Measurements from ENCODE around the gene PRDM10. TPM values are rescaled to one million over a fixed set of nuclear protein-coding genes. Genes with fewer than 3 reads are reported as not detected.

PRDM10 gene
- total RNA-seq, 1 donor from 2014 or later, result 15.8 TPM

DNA sequence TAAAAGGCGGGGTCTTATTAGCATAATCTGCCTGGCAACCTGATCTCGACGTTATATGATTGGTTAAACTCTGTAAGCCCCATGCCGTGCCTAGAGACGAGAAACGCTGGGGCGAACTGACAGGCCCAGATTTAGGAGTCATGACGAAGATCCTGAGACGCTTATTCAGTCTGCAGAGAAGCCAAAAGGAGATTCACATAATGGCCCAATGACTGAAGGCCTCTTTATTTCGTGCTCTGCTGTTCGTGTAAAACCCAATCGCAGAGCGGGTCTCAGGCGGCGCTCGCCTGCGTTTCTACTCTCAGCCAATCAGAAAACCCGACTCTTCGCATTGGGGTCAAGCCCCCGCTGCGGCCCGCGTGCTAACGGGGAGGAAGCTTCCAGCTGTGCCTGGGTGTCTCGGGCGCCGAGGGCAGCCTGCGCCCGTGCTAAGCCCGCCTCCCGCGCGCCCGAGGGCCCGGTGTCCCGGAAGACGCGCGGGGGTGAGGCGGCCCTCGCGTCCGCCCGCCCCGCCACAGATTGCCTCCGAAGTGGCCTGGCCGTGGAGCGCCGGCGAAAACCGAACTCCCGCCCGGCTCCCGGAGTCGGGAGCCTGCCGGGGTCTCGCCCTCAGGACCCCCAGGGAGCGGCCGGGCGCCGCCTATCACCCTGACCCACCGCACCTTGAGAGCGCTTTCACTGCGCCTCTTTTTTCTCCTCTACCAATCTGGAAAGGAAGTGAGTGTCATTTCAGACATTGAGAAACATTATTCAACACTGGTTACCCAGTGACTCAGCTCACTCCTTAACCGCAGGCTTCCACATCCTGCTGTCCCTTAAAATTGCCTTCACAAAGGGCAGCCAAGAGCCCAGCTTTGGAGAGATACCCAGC lies 446 bp upstream of the PRDM10 start:
- Mint-ChIP-seq H3K27me3 (ENCODE audit: unreplicated experiment) (peaks cover 11% of the 10 kb centered on the region), H3K36me3 (ENCODE audit: low read depth, unreplicated experiment) (peaks cover 8% of the 10 kb centered on the region), H3K27ac (ENCODE audit: unreplicated experiment) (peak overlapping the region; percentile 100), H3K9me3 (ENCODE audit: unreplicated experiment) (no peaks in the 10 kb centered on the region), H3K4me3 (ENCODE audit: unreplicated experiment) (peak overlapping the region; percentile 97), H3K4me1 (ENCODE audit: unreplicated experiment) (peaks cover 20% of the 10 kb centered on the region)
- TF ChIP-seq, protein P1, sequence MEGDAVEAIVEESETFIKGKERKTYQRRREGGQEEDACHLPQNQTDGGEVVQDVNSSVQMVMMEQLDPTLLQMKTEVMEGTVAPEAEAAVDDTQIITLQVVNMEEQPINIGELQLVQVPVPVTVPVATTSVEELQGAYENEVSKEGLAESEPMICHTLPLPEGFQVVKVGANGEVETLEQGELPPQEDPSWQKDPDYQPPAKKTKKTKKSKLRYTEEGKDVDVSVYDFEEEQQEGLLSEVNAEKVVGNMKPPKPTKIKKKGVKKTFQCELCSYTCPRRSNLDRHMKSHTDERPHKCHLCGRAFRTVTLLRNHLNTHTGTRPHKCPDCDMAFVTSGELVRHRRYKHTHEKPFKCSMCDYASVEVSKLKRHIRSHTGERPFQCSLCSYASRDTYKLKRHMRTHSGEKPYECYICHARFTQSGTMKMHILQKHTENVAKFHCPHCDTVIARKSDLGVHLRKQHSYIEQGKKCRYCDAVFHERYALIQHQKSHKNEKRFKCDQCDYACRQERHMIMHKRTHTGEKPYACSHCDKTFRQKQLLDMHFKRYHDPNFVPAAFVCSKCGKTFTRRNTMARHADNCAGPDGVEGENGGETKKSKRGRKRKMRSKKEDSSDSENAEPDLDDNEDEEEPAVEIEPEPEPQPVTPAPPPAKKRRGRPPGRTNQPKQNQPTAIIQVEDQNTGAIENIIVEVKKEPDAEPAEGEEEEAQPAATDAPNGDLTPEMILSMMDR (IDR thresholded peaks at IDR 0.05; ENCODE audit: unreplicated experiment), result no peak
- peak; percentile 87 for DNase-seq (ENCODE audit: low spot score)

DNA sequence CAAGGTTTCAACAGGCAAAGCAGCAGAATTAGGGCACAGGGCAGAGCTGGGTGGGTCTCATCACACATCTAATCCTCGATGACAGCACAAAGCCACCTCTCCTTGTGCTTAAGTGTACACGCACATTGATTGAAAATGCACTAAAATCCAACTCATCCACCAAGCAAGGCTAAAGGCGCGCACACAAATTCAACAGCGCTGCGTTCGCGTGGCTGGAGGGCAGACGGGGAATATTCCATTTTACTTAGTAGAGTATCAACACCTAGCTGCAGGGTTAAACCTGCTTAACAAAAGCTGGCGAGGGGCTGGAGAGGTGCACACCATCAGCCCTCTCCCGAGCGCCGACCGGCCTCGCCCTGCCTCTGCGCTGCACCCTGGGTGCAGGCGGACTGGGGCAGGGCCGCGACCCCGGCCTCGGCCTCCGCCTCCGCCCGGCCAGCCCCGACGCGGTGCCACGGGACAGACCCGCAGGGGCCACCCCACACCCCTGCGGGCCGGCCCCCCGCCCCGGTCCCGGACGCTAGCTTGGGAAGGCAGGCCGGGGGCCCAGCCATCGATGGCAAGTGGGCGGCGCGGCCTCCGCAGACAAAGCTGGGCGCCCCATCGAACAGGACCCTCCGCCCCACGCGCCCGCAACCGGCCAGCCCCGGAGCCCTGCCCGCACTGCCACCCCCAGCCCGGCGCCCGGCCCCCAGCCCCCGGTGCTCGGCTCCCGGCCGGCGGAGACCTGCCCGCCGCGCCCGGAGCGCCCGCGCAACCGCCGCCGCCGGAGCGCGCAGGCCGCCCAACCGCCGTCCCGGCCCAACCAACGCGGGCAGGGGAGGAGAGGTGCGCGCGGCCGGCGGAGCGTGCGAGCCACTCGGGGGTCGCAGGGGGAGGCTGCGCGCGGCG lies 929 bp downstream of the PRDM10 start:
- no peak for DNase-seq (ENCODE audit: low spot score)
- peaks cover 17% of the 10 kb centered on the region for H3K4me1 Mint-ChIP-seq (ENCODE audit: unreplicated experiment)
- TF ChIP-seq, protein P1 (IDR thresholded peaks at IDR 0.05; ENCODE audit: unreplicated experiment), result no peak

DNA sequence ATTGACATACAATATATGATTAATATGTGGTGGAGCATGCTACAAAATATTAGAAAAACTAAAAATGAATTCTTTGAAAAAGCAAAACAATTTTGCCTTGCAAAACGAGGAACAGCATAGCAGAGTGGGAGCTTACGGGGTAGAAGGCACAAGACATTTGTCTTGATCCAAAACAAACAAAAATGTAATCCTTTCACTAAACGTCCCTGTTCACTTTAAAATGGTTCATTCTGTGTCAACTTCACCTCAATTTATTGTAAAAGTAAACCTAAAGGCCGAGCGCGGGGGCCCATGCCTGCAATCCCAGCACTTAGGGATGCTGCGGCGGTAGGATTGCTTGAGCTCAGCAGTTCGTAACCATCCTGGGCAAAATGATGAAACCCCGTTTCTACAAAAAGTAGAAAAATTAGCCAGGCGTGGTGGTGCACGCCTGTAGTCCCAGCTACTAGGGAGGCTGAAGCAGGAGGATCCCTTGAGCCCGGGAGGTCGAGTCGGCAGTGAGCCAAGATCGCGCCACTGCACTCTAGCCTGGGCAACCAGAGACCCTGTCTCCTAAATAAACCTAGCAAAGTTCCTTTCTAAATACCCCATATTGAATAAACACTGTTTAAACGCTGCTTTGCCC lies 2.0 kb downstream of the PRDM10 start:
- peaks cover 18% of the 10 kb centered on the region for H3K4me1 Mint-ChIP-seq (ENCODE audit: unreplicated experiment)
- no peaks in the 10 kb centered on the region for H3K9me3 Mint-ChIP-seq (ENCODE audit: unreplicated experiment)
- no peak for DNase-seq (ENCODE audit: low spot score)
- H3K4me3 Mint-ChIP-seq (ENCODE audit: unreplicated experiment), result peak overlapping the region; percentile 97
- H3K36me3 Mint-ChIP-seq (ENCODE audit: low read depth, unreplicated experiment), result peaks cover 15% of the 10 kb centered on the region
- TF ChIP-seq, protein P1 (IDR thresholded peaks at IDR 0.05; ENCODE audit: unreplicated experiment), result no peak
- H3K27me3 Mint-ChIP-seq (ENCODE audit: unreplicated experiment), result peaks cover 11% of the 10 kb centered on the region
- H3K27ac Mint-ChIP-seq (ENCODE audit: unreplicated experiment), result no peak overlapping the region

More for the DNA sequence above, 929 bp downstream of the PRDM10 start:
- Mint-ChIP-seq H3K9me3 (ENCODE audit: unreplicated experiment) (no peaks in the 10 kb centered on the region), H3K36me3 (ENCODE audit: low read depth, unreplicated experiment) (peaks cover 11% of the 10 kb centered on the region), H3K27ac (ENCODE audit: unreplicated experiment) (peak overlapping the region; percentile 95), H3K4me3 (ENCODE audit: unreplicated experiment) (peak overlapping the region; percentile 97), H3K27me3 (ENCODE audit: unreplicated experiment) (peaks cover 11% of the 10 kb centered on the region)

DNA sequence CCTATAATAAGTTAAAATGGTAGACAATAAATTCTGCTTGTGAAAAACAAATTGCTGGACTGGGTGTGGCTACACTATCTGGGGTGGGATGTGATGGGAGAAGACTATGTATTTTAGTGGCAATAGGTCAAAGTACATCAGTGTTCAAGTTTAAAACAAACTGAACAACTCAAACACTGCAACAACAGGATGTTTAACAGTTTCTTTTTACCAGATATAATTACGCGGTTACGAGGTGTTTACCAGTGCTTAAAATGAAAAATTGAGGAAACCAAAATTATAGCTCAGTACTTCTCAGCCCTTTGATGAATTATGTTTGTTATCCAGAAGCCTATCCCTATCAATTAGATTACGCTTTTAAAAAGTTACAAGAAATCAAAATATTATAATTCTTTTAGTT lies 3.2 kb downstream of the PRDM10 start:
- H3K27ac Mint-ChIP-seq (ENCODE audit: unreplicated experiment), result no peak overlapping the region
- H3K27me3 Mint-ChIP-seq (ENCODE audit: unreplicated experiment), result peaks cover 11% of the 10 kb centered on the region
- TF ChIP-seq, protein P1 (IDR thresholded peaks at IDR 0.05; ENCODE audit: unreplicated experiment), result no peak
- H3K9me3 Mint-ChIP-seq (ENCODE audit: unreplicated experiment), result no peaks in the 10 kb centered on the region
- H3K36me3 Mint-ChIP-seq (ENCODE audit: low read depth, unreplicated experiment), result peaks cover 15% of the 10 kb centered on the region
- H3K4me3 Mint-ChIP-seq (ENCODE audit: unreplicated experiment), result no peak overlapping the region
- peaks cover 18% of the 10 kb centered on the region for H3K4me1 Mint-ChIP-seq (ENCODE audit: unreplicated experiment)
- no peak for DNase-seq (ENCODE audit: low spot score)

All from endothelial cell (in vitro differentiated cells).